A549 (cell line): ENCODE results near the gene IMPG1. TPM values are rescaled to one million over a fixed set of nuclear protein-coding genes. Genes with fewer than 3 reads are reported as not detected.

ENCODE experiments used
- ATAC-seq, 2 experiments: fragments of 200-7000 bp in 1 of 2; fragments of >200 bp in 1 of 2; cut with Nextera tagmentation in 1 of 2; cut with Tn5 transposase in 1 of 2; 3 replicates each; pipeline versions ENCODE4 v1.8.0 to v1.9.1; 2018 to 2020; ENCODE audit warnings: mild to moderate bottlenecking in 1 of 2, moderate library complexity in 1 of 2
- CTCF ChIA-PET: fragments of 300-600 bp; sonication (Branson Sonifier 250); formaldehyde crosslinking; extraction: SDS; loops from one replicate; lab custom pipeline; 2021; ENCODE audit warnings: antibody characterized with exemption, inconsistent platforms; lab: Yijun Ruan, JAX
- POLR2A ChIA-PET: fragments of 350-600 bp; formaldehyde crosslinking; extraction: SDS; loops from one replicate; lab custom pipeline; 2021; ENCODE audit warnings: antibody characterized with exemption, inconsistent platforms; lab: Yijun Ruan, JAX
- DNase-seq, 2 experiments: peaks; one replicate each; pipeline versions ENCODE4 v3.0.0 to v3.0.0-alpha.2; 2011 to 2016; ENCODE audit warnings: low read depth in 1 of 2, low spot score in 1 of 2
- FAIRE-seq: peaks from 2 replicates; lab custom pipeline; 2011; peaks lifted over from hg19 to GRCh38; lab: Jason Lieb, UNC
- H3K27ac ChIP-seq, 2 experiments: fragments of >200 bp; sonication (Bioruptor Twin); formaldehyde crosslinking; 3 replicates each; pipeline ENCODE4 v1.5.1; 2016 to 2017
- H3K4me1 ChIP-seq: fragments of >200 bp; sonication (Bioruptor Twin); formaldehyde crosslinking; 3 replicates; pipeline ENCODE4 v1.6.1; 2016
- H3K4me2 ChIP-seq: fragments of >200 bp; sonication (Bioruptor Twin); formaldehyde crosslinking; 3 replicates; pipeline ENCODE4 v1.6.1; 2016
- H3K4me3 ChIP-seq: fragments of >200 bp; sonication (Bioruptor Twin); formaldehyde crosslinking; 3 replicates; pipeline ENCODE4 v1.5.1; 2016
- H3K9me3 ChIP-seq: fragments of >200 bp; sonication (Bioruptor Twin); formaldehyde crosslinking; 3 replicates; pipeline ENCODE4 v1.6.1; 2016
- CBX2 ChIP-seq: fragments of 200-600 bp; sonication (generic); IDR thresholded peaks from 2 replicates; pipeline ENCODE4 v1.6.1; 2016; ENCODE audit warnings: low read depth, mild to moderate bottlenecking, borderline replicate concordance
- CEBPB ChIP-seq, 2 experiments: fragments of >200 bp in 1 of 2; sonication (Bioruptor Twin) in 1 of 2; formaldehyde crosslinking in 1 of 2; IDR thresholded peaks; 2 replicates each; pipeline ENCODE4 v1.6.1; 2012 to 2016
- CHD2 ChIP-seq: fragments of 150-350 bp; IDR thresholded peaks from 2 replicates; pipeline ENCODE4 v1.6.1; 2014; ENCODE audit warnings: low read length; ENCODE audit not compliant: partially characterized antibody
- CHD4 ChIP-seq: fragments of 200-600 bp; sonication (generic); IDR thresholded peaks from 2 replicates; pipeline ENCODE4 v1.6.1; 2016; ENCODE audit warnings: antibody characterized with exemption, mild to moderate bottlenecking, borderline replicate concordance
- EHF ChIP-seq: fragments of 250-450 bp; sonication (Bioruptor Pico); IDR thresholded peaks from 2 replicates; pipeline ENCODE4 v1.5.0; 2020; ENCODE audit warnings: mild to moderate bottlenecking
- FOSB ChIP-seq: fragments of 250-450 bp; sonication (Bioruptor Pico); IDR thresholded peaks from 2 replicates; pipeline ENCODE4 v1.5.0; 2020; ENCODE audit warnings: mild to moderate bottlenecking, moderate library complexity
- FOXS1 ChIP-seq: fragments of 250-450 bp; sonication (Bioruptor Pico); IDR thresholded peaks from 2 replicates; pipeline ENCODE4 v1.5.0; 2020; ENCODE audit warnings: mild to moderate bottlenecking, moderate library complexity
- GATA3 ChIP-seq: IDR thresholded peaks from 2 replicates; pipeline ENCODE4 v1.6.1; 2012; ENCODE audit warnings: borderline replicate concordance
- HEYL ChIP-seq: fragments of 250-450 bp; sonication (Bioruptor Pico); IDR thresholded peaks from 2 replicates; pipeline ENCODE4 v1.8.0; 2021; ENCODE audit warnings: mild to moderate bottlenecking, moderate library complexity
- HOXB13 ChIP-seq: fragments of 250-450 bp; sonication (Bioruptor Pico); IDR thresholded peaks from 2 replicates; pipeline ENCODE4 v1.5.0; 2020; ENCODE audit warnings: low read depth, mild to moderate bottlenecking, moderate library complexity
- JUN ChIP-seq, 2 experiments: fragments of >200 bp; sonication (Bioruptor Twin); formaldehyde crosslinking; IDR thresholded peaks; 2 replicates in 1 of 2; 3 replicates in 1 of 2; pipeline ENCODE4 v1.6.1; 2016 to 2017
- KDM5A ChIP-seq: fragments of 200-600 bp; sonication (generic); IDR thresholded peaks from 2 replicates; pipeline ENCODE4 v1.6.1; 2016; ENCODE audit warnings: antibody characterized with exemption, mild to moderate bottlenecking
- MAFK ChIP-seq: fragments of 450-650 bp; IDR thresholded peaks from 2 replicates; pipeline ENCODE4 v1.6.1; 2014; ENCODE audit not compliant: partially characterized antibody
- MAZ ChIP-seq: fragments of 150-350 bp; IDR thresholded peaks from 2 replicates; pipeline ENCODE4 v1.6.1; 2014; ENCODE audit warnings: antibody characterized with exemption, low read depth, low read length, borderline replicate concordance
- MYC ChIP-seq: IDR thresholded peaks from 2 replicates; pipeline ENCODE4 v1.6.1; 2012; ENCODE audit warnings: mild to moderate bottlenecking, inconsistent platforms, low read length, improper control_type of control experiment, borderline replicate concordance
- NFE2L2 ChIP-seq: fragments of 150-350 bp; conservative IDR thresholded peaks from 2 replicates; pipeline ENCODE4 v1.6.1; 2014; ENCODE audit warnings: low read length
- NPAS2 ChIP-seq: fragments of 250-450 bp; sonication (Bioruptor Pico); IDR thresholded peaks from 2 replicates; pipeline ENCODE4 v1.8.0; 2022; ENCODE audit warnings: mild to moderate bottlenecking, moderate library complexity, borderline replicate concordance
- PHF8 ChIP-seq: fragments of 200-600 bp; sonication (generic); IDR thresholded peaks from 2 replicates; pipeline ENCODE4 v1.6.1; 2016; ENCODE audit warnings: low read depth, mild to moderate bottlenecking, antibody characterized with exemption, moderate library complexity, borderline replicate concordance
- POLR2A ChIP-seq: IDR thresholded peaks from 2 replicates; pipeline ENCODE4 v1.6.1; 2012; ENCODE audit warnings: mild to moderate bottlenecking, low read length
- RAD21 ChIP-seq, 2 experiments: fragments of >200 bp in 1 of 2; sonication (Bioruptor Twin) in 1 of 2; formaldehyde crosslinking in 1 of 2; IDR thresholded peaks in 1 of 2; conservative IDR thresholded peaks in 1 of 2; 2 replicates in 1 of 2; 3 replicates in 1 of 2; pipeline ENCODE4 v1.6.1; 2012 to 2018; ENCODE audit warnings: inconsistent platforms in 1 of 2
- RCOR1 ChIP-seq: fragments of 150-350 bp; IDR thresholded peaks from 2 replicates; pipeline ENCODE4 v1.6.1; 2014; ENCODE audit warnings: antibody characterized with exemption, low read length, low read depth
- SMC3 ChIP-seq: fragments of >200 bp; sonication (Bioruptor Twin); formaldehyde crosslinking; IDR thresholded peaks from 3 replicates; pipeline ENCODE4 v1.6.1; 2018; ENCODE audit warnings: inconsistent platforms
- TFCP2L1 ChIP-seq: fragments of 250-450 bp; sonication (Bioruptor Pico); IDR thresholded peaks from 2 replicates; pipeline ENCODE4 v1.5.0; 2021; ENCODE audit warnings: mild to moderate bottlenecking
- ZC3H11A ChIP-seq: fragments of 450-650 bp; IDR thresholded peaks from 2 replicates; pipeline ENCODE4 v1.6.1; 2014; ENCODE audit warnings: antibody characterized with exemption, mild to moderate bottlenecking
- WGBS: methylation state at CpG from one replicate; pipeline ENCODE4 v1.1.6; 2017; ENCODE audit errors: missing lambda C conversion rate; 5-methylcytosine and 5-hydroxymethylcytosine counted together
- polyA plus RNA-seq, 4 experiments: library from polyadenylated mRNA; depleted of rRNA in 3 of 4; stranded (reverse); fragments of >200 nt; fragmentation: RNase III in 1 of 4; extraction: RNeasy Plus Mini Kit Qiagen cat#74134 plus additional on column Dnase treatment in 1 of 4; gene quantifications; 2 replicates in 3 of 4; 3 replicates in 1 of 4; pipeline ENCODE4 v1.2.3, GENCODE V29; 2011 to 2017
- TF ChIP-seq, protein P1 (sequence below): fragments of 250-450 bp; sonication (Bioruptor Pico); IDR thresholded peaks from 2 replicates; pipeline ENCODE4 v1.5.0; 2020; ENCODE audit warnings: low read depth, mild to moderate bottlenecking, moderate library complexity
- TF ChIP-seq, protein P2 (sequence below): fragments of >200 bp; sonication (Bioruptor Twin); formaldehyde crosslinking; IDR thresholded peaks from 2 replicates; pipeline ENCODE4 v1.6.1; 2016
- TF ChIP-seq, protein P3 (sequence below): fragments of >200 bp; sonication (Bioruptor Twin); formaldehyde crosslinking; IDR thresholded peaks from 3 replicates; pipeline ENCODE4 v1.6.1; 2016

IMPG1 gene
- polyA plus RNA-seq, 2 of the 4 experiments (the other 2 are of a cell fraction) = not detected

DNA sequence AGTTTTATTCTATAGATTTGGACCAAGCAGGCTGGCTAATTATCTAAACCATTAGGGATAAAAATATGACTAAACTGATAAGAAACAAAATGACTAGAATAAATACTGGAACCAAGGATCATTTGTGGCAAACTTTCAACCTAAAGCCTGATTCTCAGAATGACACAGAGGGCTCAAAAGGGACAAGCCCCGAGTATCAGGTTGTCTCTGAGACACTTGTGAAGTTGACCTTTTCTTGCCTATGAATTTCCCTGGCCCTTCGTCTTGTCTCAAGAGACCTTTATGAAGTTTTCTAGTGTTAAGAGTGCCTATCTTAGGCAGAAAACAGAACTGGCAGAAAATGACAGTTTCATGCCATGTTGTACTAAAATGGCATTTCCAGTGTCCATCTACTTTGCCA, 68.3 kb downstream of the IMPG1 start:
- no peaks in the 10 kb centered on the region for H3K4me1 ChIP-seq
- ChIA-PET CTCF (no interaction called here), POLR2A (no interaction called here)
- FAIRE-seq = no peak
- WGBS = 8% methylated on average over 2 of the region's 2 CpGs
- H3K4me2 ChIP-seq = no peak overlapping the region
- H3K4me3 ChIP-seq = no peak overlapping the region
- no peak for ATAC-seq
- H3K9me3 ChIP-seq = no peaks in the 10 kb centered on the region
- no peak for DNase-seq
- TF ChIP-seq GATA3 (no peak), PHF8 (no peak), SMC3 (no peak), MAZ (no peak), RAD21 (conservative IDR thresholded peaks at IDR 0.05 in 1 of 2, IDR thresholded peaks at IDR 0.05 in 1 of 2) (no peak), JUN (IDR thresholded peaks at IDR 0.05) (no peak), CHD2 (no peak), HEYL (no peak), EHF (CRISPR knock-in tag) (no peak), KDM5A (no peak), CEBPB (IDR thresholded peaks at IDR 0.05) (no peak), TFCP2L1 (CRISPR knock-in tag) (no peak), CBX2 (no peak)
- TF ChIP-seq, protein P1, sequence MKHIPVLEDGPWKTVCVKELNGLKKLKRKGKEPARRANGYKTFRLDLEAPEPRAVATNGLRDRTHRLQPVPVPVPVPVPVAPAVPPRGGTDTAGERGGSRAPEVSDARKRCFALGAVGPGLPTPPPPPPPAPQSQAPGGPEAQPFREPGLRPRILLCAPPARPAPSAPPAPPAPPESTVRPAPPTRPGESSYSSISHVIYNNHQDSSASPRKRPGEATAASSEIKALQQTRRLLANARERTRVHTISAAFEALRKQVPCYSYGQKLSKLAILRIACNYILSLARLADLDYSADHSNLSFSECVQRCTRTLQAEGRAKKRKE (CRISPR knock-in tag) = no peak
- TF ChIP-seq, protein P2, sequence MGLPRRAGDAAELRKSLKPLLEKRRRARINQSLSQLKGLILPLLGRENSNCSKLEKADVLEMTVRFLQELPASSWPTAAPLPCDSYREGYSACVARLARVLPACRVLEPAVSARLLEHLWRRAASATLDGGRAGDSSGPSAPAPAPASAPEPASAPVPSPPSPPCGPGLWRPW = no peak
- H3K27ac ChIP-seq = no peak overlapping the region

DNA sequence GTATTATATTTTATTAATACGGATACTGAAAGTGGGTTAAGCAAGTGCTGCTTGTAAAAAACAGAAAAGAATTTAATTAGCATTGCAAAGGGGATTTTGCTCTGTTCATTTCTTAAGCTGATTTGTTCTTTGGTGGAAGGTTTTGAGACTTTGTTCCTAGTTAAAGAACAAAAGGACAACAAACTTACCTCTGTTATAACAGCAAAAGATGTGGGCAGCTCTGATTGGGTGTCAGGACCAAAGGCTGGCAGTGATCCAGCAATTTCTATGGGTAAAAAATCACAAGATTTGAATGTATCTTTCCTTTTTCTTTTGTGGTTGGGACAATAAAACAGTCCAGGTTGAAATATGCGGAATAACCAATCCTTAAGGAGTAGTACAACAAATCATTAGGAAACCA, 68.8 kb downstream of the IMPG1 start:
- TF ChIP-seq POLR2A = no peak
- TF ChIP-seq NFE2L2 = no peak
- no peak for TF ChIP-seq CHD4
- TF ChIP-seq ZC3H11A = no peak
- no peak for TF ChIP-seq CBX2
- TF ChIP-seq MYC = no peak
- TF ChIP-seq HOXB13 (CRISPR knock-in tag) = no peak
- no peak for TF ChIP-seq NPAS2 (CRISPR knock-in tag)
- TF ChIP-seq EHF (CRISPR knock-in tag) = no peak
- TF ChIP-seq, protein P3, sequence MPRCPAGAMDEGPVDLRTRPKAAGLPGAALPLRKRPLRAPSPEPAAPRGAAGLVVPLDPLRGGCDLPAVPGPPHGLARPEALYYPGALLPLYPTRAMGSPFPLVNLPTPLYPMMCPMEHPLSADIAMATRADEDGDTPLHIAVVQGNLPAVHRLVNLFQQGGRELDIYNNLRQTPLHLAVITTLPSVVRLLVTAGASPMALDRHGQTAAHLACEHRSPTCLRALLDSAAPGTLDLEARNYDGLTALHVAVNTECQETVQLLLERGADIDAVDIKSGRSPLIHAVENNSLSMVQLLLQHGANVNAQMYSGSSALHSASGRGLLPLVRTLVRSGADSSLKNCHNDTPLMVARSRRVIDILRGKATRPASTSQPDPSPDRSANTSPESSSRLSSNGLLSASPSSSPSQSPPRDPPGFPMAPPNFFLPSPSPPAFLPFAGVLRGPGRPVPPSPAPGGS = no peak
- TF ChIP-seq PHF8 = no peak
- TF ChIP-seq FOSB (CRISPR knock-in tag) = no peak
- CTCF ChIA-PET = no interaction called here
- Histone ChIP-seq H3K27ac (no peak overlapping the region), H3K4me3 (no peak overlapping the region), H3K9me3 (no peaks in the 10 kb centered on the region), H3K4me2 (no peak overlapping the region), H3K4me1 (no peaks in the 10 kb centered on the region)
- no peak for FAIRE-seq
- DNase-seq = no peak
- ATAC-seq = no peak
- WGBS = 51% methylated on average over 2 of the region's 2 CpGs
- POLR2A ChIA-PET = no interaction called here

DNA sequence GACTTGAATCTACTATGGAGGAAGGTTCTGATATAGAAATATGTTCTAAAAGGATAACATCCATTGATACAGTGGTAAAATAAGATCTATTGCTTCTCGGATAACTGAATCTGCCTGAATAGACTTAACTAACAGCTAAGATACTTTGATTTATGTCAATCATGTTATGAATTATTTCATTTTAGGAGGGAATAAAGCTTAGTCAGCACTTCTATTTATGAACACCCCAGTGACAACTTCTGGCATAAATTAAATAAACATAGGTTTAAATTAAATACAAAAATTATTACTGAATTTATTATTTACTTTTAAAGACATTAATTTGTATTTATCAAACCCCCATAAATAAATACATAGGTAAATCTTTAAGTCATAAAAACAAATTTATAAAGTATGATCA, 69.3 kb downstream of the IMPG1 start:
- ChIA-PET CTCF (no interaction called here), POLR2A (no interaction called here)
- ATAC-seq (no peak), FAIRE-seq (no peak), DNase-seq (no peak)
- no peak overlapping the region for H3K4me3 ChIP-seq
- H3K9me3 ChIP-seq = no peaks in the 10 kb centered on the region
- no peak overlapping the region for H3K27ac ChIP-seq
- H3K4me2 ChIP-seq = no peak overlapping the region
- H3K4me1 ChIP-seq = no peaks in the 10 kb centered on the region
- WGBS = 76% methylated on average over 1 of the region's 1 CpG
- TF ChIP-seq MAZ = no peak
- TF ChIP-seq, protein P2 = no peak
- no peak for TF ChIP-seq FOXS1 (CRISPR knock-in tag)
- TF ChIP-seq MAFK = peak; percentile 88
- TF ChIP-seq RCOR1 = no peak
- no peak for TF ChIP-seq ZC3H11A
- TF ChIP-seq, all 56 proteins: peak for 1
